Measurements from ENCODE around the gene GRXCR2.
"Not testable (repeated sequence)": the region's sequence is repeated elsewhere in the genome, so short reads cannot be mapped to it uniquely, and the experiment has no call there.

The GRXCR2 gene

DNA sequence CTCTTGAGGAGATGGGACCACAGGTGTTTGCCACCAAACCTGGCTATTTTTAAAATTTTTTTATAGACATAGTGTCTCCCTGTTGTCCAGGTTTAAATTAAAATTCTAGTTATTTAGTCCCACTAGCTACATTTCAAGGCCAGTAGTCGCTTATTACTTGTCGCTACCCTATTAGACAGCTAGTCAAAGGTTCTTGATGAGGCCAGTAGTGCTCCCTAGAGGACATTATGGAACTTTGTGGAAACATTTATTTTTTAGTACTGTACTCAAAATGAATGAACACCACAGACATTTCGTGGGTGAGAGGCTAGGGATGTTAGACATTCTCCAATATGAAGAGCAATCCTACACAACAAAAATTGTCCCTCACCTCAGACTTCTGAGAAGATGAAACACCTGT lies 14.4 kb upstream of the GRXCR2 start:
- DNase-seq: no peak

DNA sequence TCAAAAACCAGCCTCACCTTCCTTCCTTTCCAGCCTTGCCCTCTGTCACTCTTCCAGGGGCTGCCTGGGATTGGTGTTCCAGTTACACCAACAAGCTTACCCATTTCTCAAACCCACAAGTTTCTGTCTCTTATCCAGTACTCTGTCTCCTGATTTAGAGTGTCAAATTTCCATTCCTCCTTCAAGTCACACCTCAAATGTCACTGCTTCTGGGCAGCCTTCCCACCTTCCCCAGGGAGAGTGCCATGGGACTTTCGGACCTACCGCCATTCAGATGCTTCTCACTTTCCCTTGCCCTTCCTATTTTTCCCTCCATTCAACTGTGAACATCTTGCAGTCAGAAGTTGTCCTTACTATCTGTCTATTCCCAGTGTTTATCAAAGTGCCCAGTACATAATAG lies 2.0 kb upstream of the GRXCR2 start:
- DNase-seq: no peak

GRCh38 chr5:145872486-145872885 lies 328 bp downstream of the GRXCR2 start:
- DNase-seq: no peak

- DNase-seq: no peak
Measured at GRCh38 chr5:145869753-145870152, 3.1 kb downstream of the GRXCR2 start.

- DNase-seq: no peak
Measured at GRCh38 chr5:145867806-145868205, 5.0 kb downstream of the GRXCR2 start.

DNA sequence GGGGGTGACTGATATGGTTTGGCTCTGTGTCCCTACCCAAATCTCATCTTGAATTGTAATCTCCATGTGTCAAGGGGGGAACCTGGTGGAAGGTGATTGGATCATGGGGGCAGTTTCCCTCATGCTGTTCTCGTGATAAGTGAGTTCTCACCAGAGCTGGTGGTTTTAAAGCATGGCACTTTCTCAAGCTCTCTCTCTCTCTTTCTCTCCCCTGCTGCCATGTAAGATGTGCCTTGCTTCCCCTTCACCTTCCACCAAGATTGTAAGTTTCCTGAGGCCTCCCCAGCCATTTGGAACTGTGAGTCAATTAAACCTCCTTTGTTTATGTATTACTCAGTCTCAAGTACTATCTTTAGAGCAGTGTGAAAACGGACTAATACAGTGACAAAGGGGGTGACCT lies 8.4 kb downstream of the GRXCR2 start:
- not testable (repeated sequence) for DNase-seq

GRCh38 chr5:145863003-145863402 lies 9.8 kb downstream of the GRXCR2 start:
- DNase-seq: no peak

DNA sequence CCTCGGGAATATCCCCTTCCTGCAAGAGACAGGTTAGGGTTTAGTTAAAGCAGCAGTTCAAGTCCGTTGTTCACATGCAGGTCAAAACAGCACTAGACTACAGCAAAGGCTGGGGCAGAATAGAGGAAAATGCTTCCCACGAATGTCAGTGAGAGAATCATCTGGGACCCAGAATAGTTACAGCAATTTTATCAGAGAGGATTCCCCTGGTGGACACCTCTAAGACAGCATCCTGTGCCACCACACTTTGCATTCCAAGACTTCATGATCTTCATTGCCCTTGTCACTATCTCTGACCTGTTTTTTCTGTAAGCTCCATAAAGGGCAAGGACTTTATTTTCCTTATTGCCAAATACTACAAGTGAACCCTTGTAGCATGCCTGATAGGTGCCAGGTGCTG lies 12.9 kb downstream of the GRXCR2 start:
- no peak for DNase-seq

- DNase-seq: peak; percentile 18
Measured at GRCh38 chr5:145859453-145859852, 13.4 kb downstream of the GRXCR2 start.

- no peak for DNase-seq
Measured at GRCh38 chr5:145858959-145859358, 13.9 kb downstream of the GRXCR2 start.

DNA sequence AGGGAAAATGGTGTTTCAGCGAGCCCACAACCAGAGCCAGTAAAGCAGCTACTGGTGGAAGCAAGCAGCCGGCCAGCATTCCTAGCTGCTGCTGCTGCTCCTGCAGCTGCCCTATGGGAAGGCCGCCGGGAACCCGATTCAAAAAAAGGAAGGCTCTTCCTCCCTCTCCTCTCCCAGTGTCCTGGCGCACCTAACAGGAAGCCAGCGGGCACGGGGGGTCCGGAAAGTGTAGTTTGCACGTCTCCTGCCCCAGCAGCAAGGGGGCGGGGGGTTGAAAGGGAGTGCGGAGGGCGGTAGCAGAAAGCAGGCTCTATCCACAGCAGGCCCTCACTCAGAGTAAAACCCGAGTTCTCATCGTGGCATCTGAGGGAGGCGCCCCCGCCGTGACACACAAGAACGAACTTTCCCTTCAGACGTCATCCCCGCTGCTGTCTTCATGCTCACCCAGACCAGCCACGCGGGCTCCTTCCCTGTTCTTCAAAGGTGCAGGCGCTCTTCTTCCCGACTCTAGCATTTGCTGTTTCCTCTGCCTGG lies 16.5 kb downstream of the GRXCR2 start:
- DNase-seq: peak; percentile 85

DNA sequence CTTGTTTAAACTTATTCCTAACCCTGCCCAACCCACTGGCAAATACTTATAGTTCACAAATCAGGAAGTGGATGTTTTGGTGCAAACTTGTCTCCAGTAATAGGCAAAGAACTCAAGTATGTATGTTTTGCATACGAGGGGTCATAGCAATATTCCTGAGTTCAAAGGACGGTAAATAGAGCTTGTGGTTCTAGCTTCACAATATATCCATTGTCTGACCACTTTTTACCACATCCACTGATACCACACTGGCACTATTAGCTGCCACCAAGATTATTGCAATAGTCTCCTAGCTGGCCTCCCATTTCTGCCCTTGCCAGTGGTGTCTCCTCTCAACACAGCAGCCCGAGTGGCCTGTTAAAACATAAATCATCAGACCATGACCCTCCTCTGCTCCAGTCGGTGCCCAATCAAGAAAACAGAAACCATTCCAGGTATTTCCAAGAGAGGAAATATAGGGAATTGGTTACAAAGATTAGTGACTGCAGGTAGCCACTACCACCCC lies 17.0 kb downstream of the GRXCR2 start:
- no peak for DNase-seq

GRCh38 chr5:145854651-145855258 lies 18.1 kb downstream of the GRXCR2 start:
- DNase-seq: no peak

GRCh38 chr5:145853781-145854376 lies 18.9 kb downstream of the GRXCR2 start:
- no peak for DNase-seq

- no peak for DNase-seq
Measured at GRCh38 chr5:145852990-145853389, 19.8 kb downstream of the GRXCR2 start.

GRCh38 chr5:145848854-145849253 lies 24.0 kb downstream of the GRXCR2 start:
- DNase-seq: no peak

GRCh38 chr5:145847499-145848497 lies 25.0 kb downstream of the GRXCR2 start:
- no peak for DNase-seq

DNA sequence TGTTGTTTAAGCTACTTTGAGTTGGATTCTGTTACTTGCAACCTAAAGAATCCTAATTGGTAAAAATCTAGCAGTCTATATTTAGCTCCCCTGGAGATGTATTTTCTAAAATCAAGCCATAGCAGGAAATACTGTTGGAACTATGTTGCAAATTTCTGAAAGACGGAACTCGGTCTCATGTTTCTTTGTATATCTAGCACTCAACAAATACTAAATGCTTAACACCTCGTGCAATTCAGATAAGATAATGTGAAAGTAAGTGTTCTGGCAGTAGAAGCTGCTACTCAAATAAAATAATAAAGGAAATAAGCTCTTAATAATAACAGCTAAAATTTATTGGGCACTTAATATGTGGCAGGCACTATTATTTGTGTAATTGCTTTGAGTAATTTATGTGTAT lies 26.7 kb downstream of the GRXCR2 start:
- no peak for DNase-seq

GRCh38 chr5:145841299-145841698 lies 31.5 kb downstream of the GRXCR2 start:
- no peak for DNase-seq

DNA sequence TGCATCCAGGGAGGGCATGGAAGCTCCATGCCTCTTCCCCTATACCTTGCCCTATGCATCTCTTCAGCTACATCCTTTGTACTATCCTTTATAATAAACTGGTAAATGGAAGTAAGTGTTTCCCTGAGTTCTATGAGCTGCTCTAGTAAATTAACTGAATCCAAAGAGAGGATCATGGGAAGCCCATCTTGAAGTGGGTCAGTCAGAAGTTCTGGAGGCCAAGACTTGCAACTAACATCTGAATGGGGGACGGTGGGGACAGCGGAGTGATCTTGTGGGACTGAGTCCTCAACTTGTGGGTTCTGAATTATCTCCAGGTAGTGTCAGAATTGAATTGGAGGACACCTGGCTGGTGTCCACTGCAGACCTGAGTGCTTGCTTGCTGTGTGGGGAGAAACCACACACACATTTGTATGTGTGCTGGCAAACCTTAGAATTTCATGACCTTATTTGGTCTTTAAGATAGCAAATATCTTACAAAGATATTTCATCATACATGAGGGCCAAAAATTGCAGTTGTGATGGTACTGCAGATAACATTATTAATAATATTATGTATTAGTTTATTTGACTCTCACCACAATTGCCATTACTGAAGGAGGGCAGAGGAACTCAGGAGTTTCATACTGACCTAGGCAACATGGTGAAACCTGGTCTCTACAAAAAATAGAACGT lies 32.2 kb downstream of the GRXCR2 start:
- DNase-seq: no peak

GRCh38 chr5:145838276-145838675 lies 34.5 kb downstream of the GRXCR2 start:
- no peak for DNase-seq

GRCh38 chr5:145836241-145836640 lies 36.6 kb downstream of the GRXCR2 start:
- DNase-seq: not testable (repeated sequence)
